ENCODE data around the gene CYB5D1.

CYB5D1 gene

DNA sequence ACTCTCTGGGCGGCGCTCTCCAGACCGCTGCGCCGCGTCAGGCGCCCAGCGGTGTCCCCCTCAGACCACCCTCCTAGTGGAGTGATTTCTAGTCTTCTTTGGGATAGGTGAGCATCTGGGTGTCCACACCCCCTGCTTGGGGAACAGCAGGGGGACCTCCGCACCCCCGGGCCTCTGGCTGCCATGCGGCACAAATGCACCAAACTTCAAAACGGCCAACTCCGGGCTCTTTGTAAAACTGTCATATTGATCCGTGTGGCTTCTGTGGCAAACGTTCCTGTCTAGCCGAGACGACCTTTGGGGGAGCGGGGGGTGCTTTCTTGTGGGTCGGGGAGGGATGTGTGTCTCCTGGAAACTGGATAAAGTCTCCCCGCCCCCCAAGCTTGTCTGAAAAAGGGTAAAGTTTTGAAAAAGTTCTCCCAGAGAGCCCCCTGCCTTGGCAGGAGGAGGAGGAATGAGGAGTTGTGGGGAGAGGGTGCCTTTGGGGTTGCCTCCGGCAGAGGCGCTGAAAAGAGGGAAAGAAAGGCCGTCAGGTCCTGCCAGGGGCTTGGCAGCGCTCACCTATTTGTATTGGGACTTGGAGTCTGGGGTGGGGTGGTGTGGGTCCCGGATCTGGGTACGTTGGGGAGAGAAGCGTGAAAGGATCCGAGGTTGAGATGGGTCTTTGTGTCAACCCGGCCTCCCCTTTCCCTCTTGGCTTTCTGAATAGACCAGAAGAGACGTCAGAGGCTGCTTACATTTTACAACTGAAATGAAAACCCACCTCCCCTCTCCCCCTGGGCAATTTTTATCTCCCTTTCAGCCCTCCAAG is 28.6 kb downstream of the CYB5D1 start:
- DNase-seq, result peak in 4 of 14 donors; percentile 13 to 40 (median 24)

DNA sequence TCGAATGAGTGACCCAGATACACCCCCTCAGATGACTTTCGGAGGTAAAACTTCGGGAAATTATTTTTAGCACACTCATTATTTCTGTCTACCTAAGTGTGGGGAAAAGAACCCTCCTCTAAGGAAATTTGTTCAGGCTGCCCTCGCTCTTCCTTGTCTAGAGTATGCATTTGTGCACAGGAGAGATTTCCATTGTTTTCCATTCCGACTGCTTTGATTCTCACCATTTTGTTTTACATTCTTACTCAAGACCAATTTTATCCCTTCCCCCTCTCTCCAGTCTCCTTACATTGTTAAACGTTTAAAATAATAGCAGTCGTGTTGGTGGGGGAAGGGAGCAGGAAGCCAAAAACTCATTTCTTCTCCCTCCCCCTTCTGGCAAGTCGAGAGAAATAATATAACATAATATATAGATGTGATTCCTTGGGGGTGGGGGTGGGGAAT is 29.3 kb downstream of the CYB5D1 start:
- DNase-seq, result no peak

DNA sequence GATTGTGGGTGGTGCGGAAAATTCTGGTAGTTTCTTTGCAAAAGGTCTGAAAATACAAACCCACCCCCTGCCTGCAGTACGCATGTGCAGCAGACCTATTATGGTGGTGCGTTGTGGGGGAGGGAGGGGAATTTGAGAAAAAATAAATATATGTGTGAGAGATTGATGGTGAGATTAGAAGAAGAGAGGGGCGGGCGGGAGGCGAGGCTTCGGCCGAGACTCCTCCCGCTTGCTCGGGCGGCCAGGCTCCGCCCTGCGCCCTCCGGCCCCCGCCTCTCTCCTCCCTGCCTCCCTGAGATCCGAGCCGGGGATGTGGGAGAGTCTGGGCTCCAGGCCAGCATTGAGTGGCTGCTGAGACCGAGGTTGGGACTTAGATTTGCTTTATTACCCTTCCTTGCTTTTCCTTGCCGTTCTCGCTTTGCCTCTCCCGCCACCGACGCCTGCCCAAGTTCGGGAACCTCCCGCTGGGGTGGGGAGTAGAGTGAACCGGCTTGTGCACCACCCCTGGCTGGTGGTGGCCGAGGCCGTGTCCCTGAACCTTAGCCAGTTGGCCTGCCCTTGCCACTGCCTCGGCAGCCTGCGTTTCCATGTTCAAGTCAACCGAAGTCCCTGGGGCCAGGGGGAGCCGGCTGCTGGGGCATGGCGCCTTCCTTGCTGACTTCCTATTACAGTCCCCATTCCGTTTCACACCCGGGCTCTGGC is 29.8 kb downstream of the CYB5D1 start:
- peak in 13 of 14 donors; percentile 45 to 88 (median 77) for DNase-seq

- DNase-seq, result no peak
These were observed 30.5 kb downstream of the CYB5D1 start, which contains the start of gene CHD3 for GRCh38 chr17:7888184-7888920. Gene CHD3, plus strand, starts transcription at chr17:7888789. Its CDS starts 212 bp downstream, at chr17:7889001.

DNA sequence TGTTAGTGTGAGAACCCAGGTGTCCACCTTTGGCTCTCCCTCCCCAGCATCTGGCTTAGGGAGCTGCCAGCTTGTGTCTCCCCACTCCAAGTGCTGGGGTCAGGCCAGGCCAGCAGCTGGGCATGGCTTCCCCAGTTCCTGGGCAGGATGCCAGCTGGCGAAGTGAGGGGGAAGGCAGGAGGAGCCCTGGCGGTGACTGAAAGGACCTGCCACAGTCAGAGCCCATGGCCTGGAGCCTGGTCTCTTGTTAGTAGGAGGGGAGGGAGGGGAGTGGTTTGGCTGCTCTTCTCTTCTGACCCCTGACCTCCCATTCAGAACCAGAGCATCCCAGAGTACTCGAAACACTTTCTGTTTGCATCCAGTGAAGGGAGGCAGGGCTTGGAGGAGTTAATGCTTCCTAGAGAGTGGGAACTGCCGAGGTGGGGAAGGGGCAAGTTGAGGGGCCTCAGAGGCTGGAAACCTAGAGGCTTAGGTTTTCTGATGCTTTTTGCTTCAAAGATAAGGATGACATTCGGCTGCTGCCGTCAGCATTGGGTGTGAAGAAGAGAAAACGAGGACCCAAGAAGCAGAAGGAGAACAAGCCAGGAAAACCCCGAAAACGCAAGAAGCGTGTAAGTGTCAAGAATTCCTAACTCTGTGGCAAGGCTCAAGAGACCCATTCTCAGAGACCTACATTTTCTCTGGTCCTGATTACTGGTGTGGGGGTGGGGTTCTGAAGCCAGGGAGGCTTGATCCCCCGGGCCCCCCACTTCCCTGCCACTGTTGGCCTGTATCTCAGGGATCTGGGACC is 31.6 kb downstream of the CYB5D1 start:
- DNase-seq, result peak; percentile 57 to 98 (median 93)

DNA sequence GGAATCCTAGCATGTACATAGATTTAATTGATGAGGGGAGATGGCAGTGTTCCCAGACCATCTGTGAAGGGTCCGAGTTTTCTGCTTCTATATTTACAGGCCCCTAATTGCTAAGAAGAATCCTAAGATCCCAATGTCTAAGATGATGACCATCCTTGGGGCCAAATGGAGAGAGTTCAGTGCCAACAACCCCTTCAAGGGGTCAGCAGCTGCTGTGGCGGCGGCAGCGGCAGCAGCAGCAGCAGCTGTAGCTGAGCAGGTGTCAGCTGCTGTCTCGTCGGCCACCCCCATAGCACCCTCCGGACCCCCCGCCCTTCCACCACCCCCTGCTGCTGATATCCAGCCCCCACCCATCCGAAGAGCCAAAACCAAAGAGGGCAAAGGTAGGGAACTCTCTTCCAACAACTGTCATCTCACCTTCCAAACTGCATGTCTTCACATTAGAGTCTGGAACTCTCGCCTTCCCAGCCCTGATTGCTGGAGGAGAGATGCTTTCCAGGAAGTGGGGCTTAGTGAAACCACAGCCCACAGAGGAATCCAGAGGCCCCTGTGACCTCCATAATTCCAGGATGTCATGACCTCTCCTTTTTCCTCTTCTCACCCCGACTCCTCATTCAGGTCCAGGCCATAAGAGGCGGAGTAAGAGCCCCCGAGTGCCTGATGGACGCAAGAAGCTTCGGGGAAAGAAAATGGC is 35.5 kb downstream of the CYB5D1 start:
- no peak for DNase-seq

DNA sequence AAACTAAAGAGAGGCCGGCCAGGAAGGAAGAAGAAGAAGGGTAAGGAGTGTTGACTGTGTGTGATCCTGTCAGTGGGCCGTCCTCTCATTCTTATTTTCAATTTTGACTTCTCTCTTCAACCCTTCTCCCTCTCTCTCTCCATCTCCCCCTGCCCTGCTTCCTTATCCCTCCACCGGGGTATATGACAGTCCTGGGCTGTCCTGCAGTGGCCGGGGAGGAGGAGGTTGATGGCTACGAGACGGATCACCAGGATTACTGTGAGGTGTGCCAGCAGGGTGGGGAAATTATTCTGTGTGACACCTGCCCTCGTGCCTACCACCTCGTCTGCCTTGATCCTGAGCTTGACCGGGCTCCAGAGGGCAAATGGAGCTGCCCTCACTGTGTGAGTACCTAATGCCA is 36.4 kb downstream of the CYB5D1 start:
- no peak for DNase-seq

DNA sequence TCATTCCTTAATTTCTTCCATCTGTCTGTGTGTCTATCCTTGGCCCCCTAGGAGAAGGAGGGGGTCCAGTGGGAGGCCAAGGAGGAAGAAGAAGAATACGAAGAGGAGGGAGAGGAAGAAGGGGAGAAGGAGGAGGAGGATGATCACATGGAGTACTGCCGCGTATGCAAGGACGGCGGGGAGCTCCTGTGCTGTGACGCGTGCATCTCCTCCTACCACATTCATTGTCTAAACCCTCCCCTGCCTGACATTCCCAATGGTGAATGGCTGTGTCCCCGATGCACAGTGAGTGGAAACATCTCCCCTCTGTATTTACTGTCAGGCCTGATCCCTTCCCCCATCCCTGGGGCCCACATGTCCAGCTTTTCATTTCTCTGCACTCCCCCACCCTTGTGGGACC is 37.1 kb downstream of the CYB5D1 start:
- no peak for DNase-seq

- no peak for DNase-seq
These were observed 39.3 kb downstream of the CYB5D1 start for GRCh38 chr17:7897090-7897489.

DNA sequence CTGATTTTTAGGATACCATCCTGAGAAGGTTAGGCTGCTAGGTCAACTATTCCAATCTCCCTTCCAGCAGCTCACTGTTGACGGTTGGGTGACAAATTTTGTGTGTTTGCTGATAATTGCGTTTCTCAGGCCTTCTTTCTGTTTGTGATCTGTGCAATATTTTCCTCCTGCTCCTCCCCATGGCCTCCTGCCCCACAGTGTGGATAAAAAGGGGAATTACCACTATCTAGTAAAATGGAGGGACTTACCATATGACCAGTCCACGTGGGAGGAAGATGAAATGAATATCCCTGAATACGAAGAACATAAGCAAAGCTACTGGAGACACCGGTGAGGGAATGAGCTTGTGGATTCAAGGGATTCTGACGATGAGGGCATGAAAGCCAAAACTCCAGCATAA is 40.0 kb downstream of the CYB5D1 start:
- DNase-seq, result peak in 2 of 14 donors; percentile 13 to 24

- DNase-seq, result no peak
These were observed 45.6 kb downstream of the CYB5D1 start for GRCh38 chr17:7903154-7904103.

DNA sequence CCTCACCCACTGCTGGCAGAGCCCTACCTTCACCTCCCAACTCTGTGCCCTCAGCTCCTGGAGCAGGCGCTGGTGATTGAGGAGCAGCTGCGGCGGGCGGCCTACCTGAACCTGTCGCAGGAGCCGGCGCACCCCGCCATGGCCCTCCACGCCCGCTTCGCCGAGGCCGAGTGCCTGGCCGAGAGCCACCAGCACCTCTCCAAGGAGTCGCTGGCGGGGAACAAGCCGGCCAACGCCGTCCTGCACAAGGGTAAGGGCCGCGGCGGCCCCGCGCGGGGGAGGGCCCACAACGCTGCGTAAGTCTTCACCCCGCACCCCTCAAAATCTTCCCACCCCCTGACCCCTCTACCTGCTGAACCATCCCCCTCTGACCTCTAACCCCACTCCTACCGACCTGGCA is 51.3 kb downstream of the CYB5D1 start:
- DNase-seq, result no peak

- no peak for DNase-seq
These were observed 52.5 kb downstream of the CYB5D1 start for GRCh38 chr17:7910281-7910680.

DNA sequence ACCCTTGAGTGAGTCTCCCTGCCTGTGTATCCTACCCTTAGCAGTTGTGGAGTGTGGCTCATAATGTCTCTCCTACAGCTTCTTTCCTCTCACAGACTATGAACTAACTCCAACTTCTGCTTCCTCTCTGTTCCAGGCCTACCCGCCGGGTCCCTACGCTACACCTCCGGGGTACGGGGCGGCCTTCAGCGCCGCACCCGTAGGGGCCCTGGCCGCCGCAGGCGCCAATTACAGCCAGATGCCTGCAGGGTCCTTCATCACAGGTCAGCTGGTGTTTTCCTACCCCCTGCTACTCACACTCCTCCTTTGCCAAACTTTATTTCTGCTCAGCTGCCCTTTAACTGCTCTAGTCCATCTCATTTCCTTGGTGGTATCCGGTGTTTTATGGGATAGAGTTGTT is 52.9 kb downstream of the CYB5D1 start:
- DNase-seq, result no peak

DNA sequence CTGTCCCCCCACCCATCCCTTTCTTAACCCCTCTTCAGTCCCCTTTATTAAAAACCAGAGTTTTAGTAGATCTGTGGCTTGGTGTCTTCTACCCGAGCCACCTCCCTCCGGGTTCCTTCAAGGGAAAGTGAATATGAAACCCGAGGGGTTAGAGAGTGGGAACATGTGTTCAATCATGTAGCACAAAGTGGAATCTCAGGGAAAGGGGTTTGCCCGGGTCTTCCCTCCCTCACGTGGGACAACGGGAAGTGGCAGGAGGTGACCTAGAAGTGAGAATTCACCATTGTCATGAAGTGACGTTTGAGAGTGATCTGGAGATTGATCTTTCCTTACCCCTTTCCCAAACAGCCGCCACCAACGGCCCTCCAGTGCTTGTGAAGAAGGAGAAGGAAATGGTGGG is 53.3 kb downstream of the CYB5D1 start:
- no peak for DNase-seq
